MCF 10A (cell line): Measurements from ENCODE around the gene KLF13. TPM values are rescaled to one million over a fixed set of nuclear protein-coding genes. Genes with fewer than 3 reads are reported as not detected.

Experiments
- BruUV-seq: library from RNA; stranded (reverse); fragments of 400-500 nt; replicated peaks from 2 replicates; lab custom pipeline; 2021; lab: Mats Ljungman, UMichigan
- CTCF ChIA-PET: fragments of 300-600 bp; sonication (Branson Sonifier 250); formaldehyde crosslinking; extraction: SDS; loops from one replicate; lab custom pipeline; 2021; ENCODE audit warnings: antibody characterized with exemption, inconsistent platforms; lab: Yijun Ruan, JAX
- POLR2A ChIA-PET: fragments of 300-600, 350-650 bp; sonication (Branson Sonifier 250); formaldehyde crosslinking; extraction: SDS; loops from one replicate; lab custom pipeline; 2020; ENCODE audit warnings: antibody characterized with exemption, inconsistent platforms; lab: Yijun Ruan, JAX
- DNase-seq: peaks from one replicate; pipeline ENCODE4 v3.0.0-alpha.2; 2018; ENCODE audit not compliant: unreplicated experiment
- H3K27ac Mint-ChIP-seq: one replicate; pipeline ENCODE4 v1.8.0; 2022; ENCODE audit warnings: mild to moderate bottlenecking, low read depth, mixed read lengths; ENCODE audit not compliant: unreplicated experiment
- H3K27me3 Mint-ChIP-seq: one replicate; pipeline ENCODE4 v1.8.0; 2022; ENCODE audit warnings: mixed read lengths; ENCODE audit not compliant: insufficient read depth, unreplicated experiment
- H3K36me3 Mint-ChIP-seq: one replicate; pipeline ENCODE4 v1.8.0; 2022; ENCODE audit warnings: mild to moderate bottlenecking, moderate library complexity, mixed read lengths; ENCODE audit not compliant: insufficient read depth, unreplicated experiment
- H3K4me1 Mint-ChIP-seq: one replicate; pipeline ENCODE4 v1.8.0; 2022; ENCODE audit warnings: mixed read lengths; ENCODE audit not compliant: insufficient read depth, unreplicated experiment
- H3K4me3 Mint-ChIP-seq: one replicate; pipeline ENCODE4 v1.8.0; 2022; ENCODE audit warnings: mild to moderate bottlenecking, moderate library complexity, mixed read lengths; ENCODE audit not compliant: unreplicated experiment
- H3K9me3 Mint-ChIP-seq: one replicate; pipeline ENCODE4 v1.8.0; 2022; ENCODE audit warnings: mixed read lengths; ENCODE audit not compliant: unreplicated experiment
- CTCF ChIP-seq: fragments of 200-600 bp; IDR thresholded peaks from one replicate; pipeline ENCODE4 v1.8.0; 2022; ENCODE audit warnings: antibody characterized with exemption, mild to moderate bottlenecking; ENCODE audit not compliant: unreplicated experiment
- intact Hi-C: fragments of 100-400 bp; cut with micrococcal nuclease; formaldehyde crosslinking; loops from 2 replicates; pipeline ENCODE4 v1.14.1; 2022
- total RNA-seq: library from RNA; stranded (reverse); gene quantifications from 2 replicates; pipeline ENCODE4 v1.2.3, GENCODE V29; 2022

KLF13 gene
- total RNA-seq, 1 experiment from 2014 or later = 83.1 TPM

- DNase-seq = no peak
- BruUV-seq = no TSS peak
- Mint-ChIP-seq H3K27me3 (no peaks in the 10 kb centered on the region), H3K36me3 (peaks cover 8% of the 10 kb centered on the region), H3K4me3 (no peak overlapping the region), H3K9me3 (no peaks in the 10 kb centered on the region), H3K27ac (peak overlapping the region; percentile 80), H3K4me1 (peaks cover 62% of the 10 kb centered on the region)
- intact Hi-C loops = loop anchor here (5.0 kb wide), 1 partner anchor 36 kb away; the partner anchor contains the start of gene KLF13
- TF ChIP-seq CTCF = no peak
- CTCF ChIA-PET = interaction anchor here (0.6 to 10.8 kb wide), 7 partner anchors 35 to 231 kb away, joined by 3 to 182 read pairs (median 3); no protein-coding TSS in a partner anchor
- POLR2A ChIA-PET = interaction anchor here (0.6 to 4.9 kb wide), 8 partner anchors 16 to 149 kb away, joined by 3 to 39 read pairs (median 4); no protein-coding TSS in a partner anchor
These were observed 36.3 kb downstream of the KLF13 start for GRCh38 chr15:31362886-31363285.

- peaks cover 5% of the 10 kb centered on the region for H3K36me3 Mint-ChIP-seq
- no peak overlapping the region for H3K4me3 Mint-ChIP-seq
- peak; percentile 71 for DNase-seq
- CTCF ChIA-PET = interaction anchor here (0.6 to 10.8 kb wide), 18 partner anchors 7 to 478 kb away, joined by 3 to 182 read pairs (median 8); no protein-coding TSS in a partner anchor
- H3K4me1 Mint-ChIP-seq = peaks cover 54% of the 10 kb centered on the region
- no peaks in the 10 kb centered on the region for H3K9me3 Mint-ChIP-seq
- BruUV-seq = no TSS peak
- POLR2A ChIA-PET = interaction anchor here (0.6 to 4.9 kb wide), 15 partner anchors 8 to 460 kb away, joined by 3 to 39 read pairs (median 4); partner anchors contain the start of gene KLF13
- TF ChIP-seq CTCF = no peak
- peak overlapping the region; percentile 86 for H3K27ac Mint-ChIP-seq
- H3K27me3 Mint-ChIP-seq = no peaks in the 10 kb centered on the region
- intact Hi-C loops = loop anchor here (5.0 kb wide), 1 partner anchor 37 kb away; the partner anchor contains the start of gene KLF13
These were observed 37.8 kb downstream of the KLF13 start for GRCh38 chr15:31364301-31365031.

- peak overlapping the region; percentile 76 for H3K4me3 Mint-ChIP-seq
- no peak for TF ChIP-seq CTCF
- POLR2A ChIA-PET = interaction anchor here (0.6 to 4.9 kb wide), 19 partner anchors 9 to 462 kb away, joined by 3 to 39 read pairs (median 4); partner anchors contain the start of gene KLF13
- peaks cover 6% of the 10 kb centered on the region for H3K36me3 Mint-ChIP-seq
- peak; percentile 27 for DNase-seq
- CTCF ChIA-PET = interaction anchor here (0.6 to 10.8 kb wide), 37 partner anchors 8 to 478 kb away, joined by 3 to 182 read pairs (median 5); partner anchors contain the start of gene FAN1
- H3K9me3 Mint-ChIP-seq = no peaks in the 10 kb centered on the region
- no peaks in the 10 kb centered on the region for H3K27me3 Mint-ChIP-seq
- H3K4me1 Mint-ChIP-seq = peaks cover 54% of the 10 kb centered on the region
- intact Hi-C loops = no loop called here
- BruUV-seq = no TSS peak
- peak overlapping the region; percentile 86 for H3K27ac Mint-ChIP-seq
These were observed 38.5 kb downstream of the KLF13 start for GRCh38 chr15:31365032-31365654.
